PC-9 (cell line): ENCODE data around the gene CARD11.

Experiments
- EZH2 ChIP-seq: fragments of 200-600 bp; sonication (generic); IDR thresholded peaks from 2 replicates; pipeline ENCODE4 v1.8.0; 2017; ENCODE audit warnings: antibody characterized with exemption, low read depth
- TF ChIP-seq, protein P1 (sequence below): fragments of 200-600 bp; sonication (generic); conservative IDR thresholded peaks from 2 replicates; pipeline ENCODE4 v1.6.1; 2017; ENCODE audit warnings: mixed run types, antibody characterized with exemption, mild to moderate bottlenecking, moderate library complexity

DNA sequence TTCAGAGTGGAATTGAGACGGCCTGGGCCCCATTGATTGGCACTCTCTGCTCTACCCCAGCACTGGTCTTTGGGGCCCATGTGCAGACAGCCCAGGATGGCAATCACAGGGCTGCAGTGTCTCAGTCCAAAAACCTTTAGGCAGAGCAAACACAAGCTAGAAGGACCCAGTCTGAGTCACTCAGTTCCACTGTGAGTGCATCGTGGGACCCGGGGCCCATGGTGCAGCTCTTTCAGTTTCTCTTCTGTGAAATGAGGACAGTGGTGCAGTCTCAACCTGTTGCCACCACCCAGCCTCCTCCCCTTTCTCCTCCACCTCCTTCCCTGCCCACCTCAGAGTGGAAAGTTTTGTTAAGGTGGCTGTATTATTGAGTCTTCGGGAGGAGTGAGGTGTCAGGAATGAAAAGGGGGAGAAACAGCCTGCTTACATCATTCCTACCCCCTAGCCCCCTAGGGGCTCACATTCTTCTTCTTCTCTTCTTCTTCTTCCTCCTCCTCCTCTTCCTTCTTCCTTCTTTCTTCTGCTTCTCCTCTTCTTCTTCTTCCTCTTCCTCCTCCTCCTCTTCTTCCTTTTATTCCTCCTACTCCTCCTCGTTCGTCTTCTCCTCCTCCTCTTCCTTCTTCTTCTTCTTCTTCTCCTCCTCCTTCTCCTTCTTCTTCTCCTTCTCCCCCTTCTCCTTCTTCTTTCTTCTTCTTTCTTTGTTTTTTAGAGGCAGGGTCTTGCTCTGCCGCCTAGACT is 19.5 kb upstream of the CARD11 start:
- TF ChIP-seq, protein P1, sequence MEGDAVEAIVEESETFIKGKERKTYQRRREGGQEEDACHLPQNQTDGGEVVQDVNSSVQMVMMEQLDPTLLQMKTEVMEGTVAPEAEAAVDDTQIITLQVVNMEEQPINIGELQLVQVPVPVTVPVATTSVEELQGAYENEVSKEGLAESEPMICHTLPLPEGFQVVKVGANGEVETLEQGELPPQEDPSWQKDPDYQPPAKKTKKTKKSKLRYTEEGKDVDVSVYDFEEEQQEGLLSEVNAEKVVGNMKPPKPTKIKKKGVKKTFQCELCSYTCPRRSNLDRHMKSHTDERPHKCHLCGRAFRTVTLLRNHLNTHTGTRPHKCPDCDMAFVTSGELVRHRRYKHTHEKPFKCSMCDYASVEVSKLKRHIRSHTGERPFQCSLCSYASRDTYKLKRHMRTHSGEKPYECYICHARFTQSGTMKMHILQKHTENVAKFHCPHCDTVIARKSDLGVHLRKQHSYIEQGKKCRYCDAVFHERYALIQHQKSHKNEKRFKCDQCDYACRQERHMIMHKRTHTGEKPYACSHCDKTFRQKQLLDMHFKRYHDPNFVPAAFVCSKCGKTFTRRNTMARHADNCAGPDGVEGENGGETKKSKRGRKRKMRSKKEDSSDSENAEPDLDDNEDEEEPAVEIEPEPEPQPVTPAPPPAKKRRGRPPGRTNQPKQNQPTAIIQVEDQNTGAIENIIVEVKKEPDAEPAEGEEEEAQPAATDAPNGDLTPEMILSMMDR: no peak
- no peak for TF ChIP-seq EZH2
